ENCODE data around the gene BIVM. TPM values are rescaled to one million over a fixed set of nuclear protein-coding genes. Genes with fewer than 3 reads are reported as not detected.

Gene BIVM
- total RNA-seq: 11.3 and 18.1 TPM in 2 replicates

GRCh38 chr13:102798581-102799425 lies at the start of gene BIVM, which contains the start of gene POGLUT2:
TSS of gene BIVM (plus strand) at chr13:102799119. CDS start at chr13:102807268, 8,149 bp downstream.
TSS of gene POGLUT2 (minus strand) at chr13:102798976. CDS start at chr13:102798670, 306 bp downstream.

GRCh38 chr13:102773441-102774213 lies 25.3 kb upstream of the BIVM start, which contains the start of gene TEX30:
TSS of gene TEX30 (minus strand) at chr13:102773786. CDS start at chr13:102770026, 3,760 bp downstream.

GRCh38 chr13:102845630-102846260 lies 46.8 kb downstream of the BIVM start, which contains the start of gene ERCC5:
TSS of gene ERCC5 (plus strand) at chr13:102846032. CDS start at chr13:102846267, 235 bp downstream.

Other genes with a start within 250 kb of the BIVM start
- 47.8 and 49.8 TPM in 2 replicates for gene TPP2, start 202.1 kb upstream of the BIVM start, total RNA-seq
- not detected in 2 replicates for gene METTL21C, start 104.1 kb upstream of the BIVM start, total RNA-seq
- gene TEX30, start 25.3 kb upstream of the BIVM start, total RNA-seq: 35.4 and 38.5 TPM in 2 replicates
- 18.5 and 20.1 TPM in 2 replicates for gene POGLUT2, start 143 bp upstream of the BIVM start, total RNA-seq
- 29.6 and 34.3 TPM in 2 replicates for gene ERCC5, start 46.9 kb downstream of the BIVM start, total RNA-seq